HL-60/S4 (cell line): ENCODE measurements around the gene RRH.
"Not testable (repeated sequence)": the region's sequence is repeated elsewhere in the genome, so short reads cannot be mapped to it uniquely, and the experiment has no call there.

Experiments
- in situ Hi-C: fragments of 300-500 bp; cut with MboI; formaldehyde crosslinking; loops from 2 replicates; pipeline ENCODE4 v1.14.3; 2022; ENCODE audit warnings: low sequenced_read_pairs

The RRH gene

DNA sequence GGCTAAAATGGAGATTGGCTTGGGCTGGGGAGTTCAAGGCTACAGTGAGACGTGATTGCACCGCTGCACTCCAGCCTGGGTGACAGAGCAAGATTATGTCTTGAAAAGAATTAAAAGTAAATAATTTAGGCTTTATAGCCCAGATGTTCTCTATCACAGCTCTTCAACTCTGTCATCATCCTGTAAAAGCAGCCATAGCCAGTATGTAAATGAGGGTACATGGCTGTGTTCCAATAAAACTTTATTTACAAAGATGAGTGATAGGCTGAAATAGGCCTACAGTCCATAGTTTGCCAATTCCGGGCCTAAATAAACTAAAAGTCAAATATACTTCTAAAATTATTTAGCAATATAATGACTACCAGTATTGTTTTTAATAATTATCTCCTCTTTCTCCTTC, 9.2 kb downstream of the RRH start:
- in situ Hi-C loops = no loop called here

DNA sequence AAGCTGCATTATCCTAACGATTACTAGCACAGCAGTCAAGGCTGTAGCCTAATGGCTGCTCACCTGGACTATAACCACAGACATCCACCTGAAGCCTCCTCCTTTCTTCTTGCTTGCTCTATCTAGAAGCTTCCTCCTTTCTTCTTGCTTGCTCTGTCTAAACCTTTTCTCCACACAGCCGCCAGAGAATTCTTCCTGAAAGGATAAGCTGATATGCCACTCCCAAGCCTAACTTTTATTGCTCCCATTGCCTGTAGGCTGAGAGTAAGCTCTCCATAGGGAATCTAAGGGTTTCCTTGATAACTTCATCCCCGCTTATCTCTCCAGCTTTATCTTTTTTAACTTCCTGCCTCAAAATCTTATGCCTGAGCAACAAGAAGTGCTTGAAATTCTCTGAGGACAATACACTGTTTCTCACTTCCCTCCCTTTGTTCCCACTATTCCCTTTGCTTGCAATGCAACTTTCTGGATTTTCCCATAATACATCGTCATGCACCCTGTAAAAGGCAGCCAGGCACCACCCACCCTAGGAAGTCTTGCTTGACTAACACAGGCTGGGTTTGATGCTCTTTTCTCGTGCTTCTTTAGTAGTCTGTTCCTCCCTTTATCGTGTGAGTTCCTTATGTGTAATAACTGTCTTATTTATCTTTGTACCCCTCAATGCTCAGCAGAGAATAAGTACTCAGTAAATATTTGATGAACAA, 18.8 kb downstream of the RRH start:
- in situ Hi-C loops = no loop called here

DNA sequence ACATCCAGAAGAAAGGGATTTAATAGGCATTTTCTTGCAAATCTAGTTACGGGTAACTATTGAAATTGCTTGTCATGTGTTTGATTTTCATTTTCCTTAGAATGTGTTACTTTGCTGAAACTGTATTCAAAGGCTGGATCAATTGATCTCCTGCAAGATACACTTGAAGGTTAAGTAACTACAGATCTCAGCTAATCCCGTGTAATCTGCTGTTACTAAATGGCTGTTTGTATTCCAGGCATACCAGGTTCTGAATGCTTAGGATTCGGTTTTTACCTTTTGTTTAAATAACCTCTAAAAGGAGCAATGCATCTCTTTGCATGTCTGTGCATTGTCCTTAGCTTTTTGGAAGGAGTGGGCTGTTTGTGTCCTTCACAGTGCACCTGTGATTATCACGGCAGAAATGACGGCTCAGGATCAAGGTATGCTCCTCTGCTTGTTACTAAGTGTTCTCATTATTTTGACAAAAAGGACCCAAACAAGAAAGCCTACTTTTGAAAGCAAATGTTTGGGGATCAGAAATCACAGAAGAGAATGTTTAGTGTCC, 20.2 kb downstream of the RRH start, which contains the start of gene LRIT3:
TSS of gene LRIT3 (plus strand) at position 212 of the 547 bp plus-strand sequence. CDS start at position 307, 95 bp downstream.
- in situ Hi-C loops = no loop called here

DNA sequence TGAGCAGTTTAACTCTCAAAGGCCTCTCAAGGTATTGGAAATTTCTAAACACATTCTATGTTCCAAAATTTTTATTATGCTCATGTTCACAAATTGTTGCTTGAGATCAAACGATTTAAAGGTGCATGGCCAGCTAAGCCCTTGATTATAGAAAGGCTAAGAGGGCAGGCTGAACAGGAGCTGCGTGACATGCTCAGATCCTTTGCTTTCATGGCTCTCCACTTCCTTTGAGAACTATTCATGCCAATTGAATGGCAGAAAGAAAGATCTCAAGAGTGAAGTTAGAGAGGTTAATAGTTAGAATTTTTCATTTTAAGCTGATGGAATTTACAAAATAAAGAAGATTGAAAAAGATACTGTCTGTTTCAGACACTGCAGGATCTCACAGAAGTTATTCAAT, 20.7 kb downstream of the RRH start:
- in situ Hi-C loops = no loop called here

DNA sequence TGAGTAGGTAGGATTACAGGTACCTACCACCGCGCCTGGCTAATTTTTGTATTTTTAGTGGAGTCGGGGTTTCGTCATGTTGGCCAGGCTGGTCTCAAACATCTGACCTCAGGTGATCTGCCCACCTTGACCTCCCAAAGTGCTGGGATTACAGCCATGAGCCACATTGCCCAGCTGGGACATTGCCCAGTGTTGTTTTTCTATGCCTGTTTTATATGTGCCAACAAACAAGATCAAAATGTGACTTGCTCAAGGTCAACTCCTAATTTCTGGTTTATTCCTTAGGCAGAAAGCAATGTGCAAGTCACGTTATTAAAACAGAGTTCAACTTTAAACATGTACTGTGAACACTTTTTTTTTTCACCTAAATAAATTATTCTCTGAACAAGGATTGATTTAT, 22.8 kb downstream of the RRH start:
- in situ Hi-C loops = no loop called here

DNA sequence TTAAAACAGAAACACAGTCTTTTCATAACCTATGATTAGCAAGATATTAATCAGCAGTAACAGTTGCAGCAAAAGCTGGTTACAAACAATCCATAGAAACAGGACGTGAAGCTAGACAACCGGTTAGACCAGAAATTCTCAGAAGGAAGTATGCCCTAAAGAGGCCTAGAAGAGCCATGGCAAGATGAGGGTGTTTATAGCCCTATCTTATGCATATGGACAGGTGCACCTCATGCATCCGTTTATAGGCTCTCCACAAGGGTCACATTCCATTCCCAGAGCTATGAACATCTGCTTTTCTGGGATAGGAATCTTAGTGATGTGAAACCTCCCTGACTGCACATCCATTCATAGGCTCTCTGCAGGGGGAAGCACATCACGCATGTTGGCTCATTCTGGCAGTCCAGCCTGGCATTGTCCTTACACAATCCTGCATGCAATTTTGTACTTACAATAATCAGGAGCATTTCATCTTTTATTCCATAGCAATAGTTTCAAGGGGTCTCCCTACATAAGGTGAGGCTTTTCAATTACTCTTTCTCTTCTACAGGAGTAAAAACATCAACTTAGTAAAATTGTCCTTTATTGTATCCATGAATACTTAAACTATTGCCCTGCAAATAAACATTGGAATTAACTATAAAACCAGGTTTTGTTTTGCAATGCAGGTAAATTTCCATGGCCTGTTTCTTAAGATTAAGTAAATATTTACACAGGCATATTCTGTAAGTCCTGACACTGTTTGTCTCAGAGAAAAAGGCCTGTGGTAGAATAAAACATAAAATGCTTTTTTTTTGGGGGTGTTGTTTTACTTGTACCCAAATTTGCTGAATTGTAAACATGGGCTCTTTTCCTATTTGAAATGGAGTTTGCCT, 31.9 kb downstream of the RRH start:
- in situ Hi-C loops = not testable (repeated sequence)

GRCh38 chr4:109861271-109861670, 33.5 kb downstream of the RRH start:
- in situ Hi-C loops = no loop called here

DNA sequence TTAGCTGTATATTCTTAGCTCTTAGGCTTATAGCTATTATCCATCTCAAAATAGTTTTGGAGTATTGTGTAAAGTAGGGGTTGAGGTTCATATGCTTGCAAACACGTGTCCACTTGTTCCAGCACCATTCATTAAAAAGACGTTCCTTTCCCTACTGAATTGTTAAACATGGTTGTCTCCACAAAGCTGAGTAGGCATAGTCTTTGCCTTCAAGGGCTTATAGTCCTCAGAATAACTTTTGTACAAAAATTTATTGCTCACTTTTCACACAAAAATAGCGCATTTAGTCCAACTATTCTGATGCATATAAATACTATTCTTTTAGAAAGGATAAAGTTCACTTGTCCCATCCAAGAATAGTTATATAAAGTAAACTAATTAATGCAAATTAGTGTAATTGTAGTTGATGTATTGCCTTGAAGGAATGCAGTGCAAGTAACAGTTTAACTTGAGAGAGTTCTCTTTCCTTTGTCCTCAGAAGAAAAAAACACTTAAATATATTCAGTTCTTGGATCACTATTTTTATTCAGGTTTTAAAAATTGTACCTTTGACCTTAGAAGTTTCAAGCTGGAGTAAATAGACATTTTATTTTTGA, 34.2 kb downstream of the RRH start:
- in situ Hi-C loops = no loop called here

GRCh38 chr4:109864134-109864533, 36.4 kb downstream of the RRH start:
- in situ Hi-C loops = no loop called here

DNA sequence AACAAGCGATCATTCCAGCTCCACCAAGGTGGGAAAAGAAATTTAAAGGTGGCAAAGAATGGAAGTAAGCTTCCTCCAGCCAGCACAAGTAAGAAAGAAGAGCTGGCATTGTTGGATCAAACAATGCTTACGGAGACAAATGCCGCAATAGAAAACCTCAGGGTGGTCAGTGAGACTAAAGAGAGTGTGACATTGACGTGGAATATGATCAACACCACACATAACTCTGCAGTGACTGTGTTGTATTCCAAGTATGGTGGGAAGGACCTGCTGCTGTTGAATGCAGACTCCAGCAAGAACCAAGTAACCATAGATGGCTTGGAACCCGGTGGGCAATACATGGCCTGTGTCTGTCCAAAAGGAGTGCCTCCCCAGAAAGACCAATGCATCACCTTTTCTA, 42.3 kb downstream of the RRH start:
- in situ Hi-C loops = no loop called here

GRCh38 chr4:109872065-109872464, 44.3 kb downstream of the RRH start:
- in situ Hi-C loops = no loop called here

DNA sequence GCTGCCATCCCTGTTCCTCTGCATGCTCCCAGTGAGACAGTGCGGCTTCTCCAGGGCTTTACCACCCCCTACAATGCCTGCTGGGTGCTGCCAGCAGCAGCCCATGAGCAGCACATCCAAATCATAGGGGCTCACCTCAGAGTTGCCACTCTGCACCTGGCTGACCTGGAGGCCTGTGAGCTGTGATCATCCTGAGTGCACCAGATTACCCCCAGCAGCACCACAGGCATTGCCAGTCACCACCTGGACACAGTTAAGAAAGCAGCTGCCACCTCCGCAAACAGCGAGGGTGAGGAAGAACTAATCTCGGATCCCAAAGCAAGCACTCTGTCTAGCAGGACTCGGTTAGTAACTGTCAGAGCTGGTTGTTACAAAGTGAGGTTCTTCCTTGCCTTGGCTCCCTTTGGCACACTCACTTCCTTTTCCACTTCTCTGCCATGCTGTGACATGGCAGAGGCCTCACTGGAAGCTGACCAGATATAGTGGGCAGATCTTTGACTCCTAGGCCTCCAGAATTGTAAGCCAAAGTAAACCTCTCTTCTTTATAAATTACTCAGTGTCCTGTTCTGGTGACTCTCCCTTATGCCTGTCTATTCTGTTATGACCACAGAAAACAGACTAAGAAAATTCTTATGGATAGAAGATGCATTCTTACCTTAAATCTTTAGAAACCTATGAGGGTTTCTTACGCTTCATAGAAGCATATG, 45.3 kb downstream of the RRH start:
- in situ Hi-C loops = no loop called here

DNA sequence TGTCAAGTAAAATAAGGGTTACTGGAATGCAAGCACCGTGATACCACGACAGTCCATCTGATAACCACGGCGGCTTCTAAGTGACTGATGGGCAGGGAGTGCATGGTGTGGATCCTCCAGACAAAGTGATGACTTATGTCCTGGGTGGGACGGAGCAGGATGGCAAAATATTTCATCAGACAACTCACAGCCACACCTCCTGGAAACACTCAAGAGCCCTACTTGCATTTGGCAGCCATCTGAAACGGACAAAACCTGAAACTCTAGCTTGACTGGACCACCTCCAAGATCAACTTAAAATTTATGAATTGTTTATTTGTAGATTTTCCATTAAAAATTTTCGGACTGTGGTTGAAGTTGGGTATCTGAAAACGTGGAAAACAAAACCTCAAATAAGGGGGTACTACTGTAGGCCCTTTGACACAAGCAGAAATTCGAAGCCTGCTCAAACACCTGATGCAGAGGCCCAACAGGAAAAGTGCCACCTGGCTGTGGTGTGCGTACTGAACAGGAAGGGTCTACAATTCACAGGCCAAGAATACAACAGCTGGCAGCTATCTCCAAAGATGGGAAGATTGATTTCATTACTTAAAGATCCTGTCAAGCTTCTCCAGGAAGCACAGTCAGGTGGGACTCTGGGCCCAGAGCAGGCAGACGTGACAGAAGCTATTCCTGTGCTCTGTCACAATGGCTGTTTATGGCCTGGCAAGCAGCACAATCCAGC, 46.2 kb downstream of the RRH start:
- in situ Hi-C loops = no loop called here

GRCh38 chr4:109875106-109875505, 47.3 kb downstream of the RRH start:
- in situ Hi-C loops = no loop called here

DNA sequence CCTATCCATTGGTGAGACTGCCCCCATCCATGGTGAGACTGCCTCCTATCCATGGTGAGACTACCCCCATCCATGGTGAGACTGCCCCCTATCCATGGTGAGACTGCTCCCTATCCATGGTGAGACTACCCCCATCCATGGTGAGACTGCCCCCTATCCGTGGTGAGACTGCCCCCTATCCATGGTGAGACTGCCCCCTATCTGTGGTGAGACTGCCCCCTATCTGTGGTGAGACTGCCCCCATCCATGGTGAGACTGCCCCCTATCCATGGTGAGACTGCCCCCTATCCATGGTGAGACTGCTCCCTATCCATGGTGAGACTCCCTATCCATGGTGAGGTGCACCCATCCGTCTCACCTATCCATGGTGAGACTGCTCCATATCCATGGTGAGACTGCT, 47.8 kb downstream of the RRH start:
- in situ Hi-C loops = not testable (repeated sequence)

DNA sequence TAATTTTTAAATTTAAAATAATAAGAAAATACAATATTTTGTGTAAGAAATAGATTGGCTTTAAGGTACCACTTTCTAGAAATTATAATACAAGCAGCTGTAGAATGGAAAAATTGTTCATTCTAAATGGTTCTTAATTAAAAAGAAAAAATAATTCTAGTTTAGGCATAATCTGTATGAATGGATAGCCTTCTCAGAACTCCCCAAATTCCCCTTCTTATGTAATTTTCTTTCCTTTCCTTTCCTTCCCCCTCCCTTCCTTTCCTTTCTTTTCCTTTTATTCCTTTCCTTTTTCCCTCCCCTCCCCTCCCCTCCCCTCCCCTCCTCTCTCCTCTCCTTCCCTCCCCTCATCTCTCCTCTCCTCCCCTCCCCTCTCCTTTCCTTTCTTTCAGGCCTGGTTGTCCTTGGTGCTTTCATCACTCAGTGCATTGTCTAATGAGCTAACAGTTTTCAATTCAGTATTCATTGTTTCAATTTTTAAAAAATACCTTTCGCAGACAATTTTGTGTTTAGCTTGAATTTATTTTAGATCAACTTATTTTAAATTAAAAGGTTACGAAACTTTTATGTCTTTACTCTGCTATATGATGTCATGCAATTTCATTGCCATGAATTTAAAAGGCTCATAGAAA, 49.0 kb downstream of the RRH start:
- in situ Hi-C loops = no loop called here

DNA sequence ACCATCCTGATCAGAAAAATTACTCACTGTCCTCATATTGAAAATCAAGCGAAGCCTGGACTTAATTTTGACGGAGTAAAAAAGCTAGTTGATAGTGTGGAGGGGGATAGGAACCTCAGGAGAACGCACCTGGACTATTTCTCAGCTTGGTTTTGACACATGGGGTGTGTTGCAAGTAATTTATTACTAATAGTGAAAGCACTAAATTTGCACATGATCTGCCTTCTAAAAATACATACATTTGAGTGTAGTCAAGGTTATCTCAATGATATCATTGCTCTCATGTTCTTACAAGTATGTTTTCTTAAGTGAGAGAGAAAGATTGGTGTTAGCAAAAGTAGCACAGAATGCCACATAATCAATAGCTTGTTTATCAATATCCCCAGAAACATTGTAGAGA, 49.6 kb downstream of the RRH start:
- in situ Hi-C loops = no loop called here

DNA sequence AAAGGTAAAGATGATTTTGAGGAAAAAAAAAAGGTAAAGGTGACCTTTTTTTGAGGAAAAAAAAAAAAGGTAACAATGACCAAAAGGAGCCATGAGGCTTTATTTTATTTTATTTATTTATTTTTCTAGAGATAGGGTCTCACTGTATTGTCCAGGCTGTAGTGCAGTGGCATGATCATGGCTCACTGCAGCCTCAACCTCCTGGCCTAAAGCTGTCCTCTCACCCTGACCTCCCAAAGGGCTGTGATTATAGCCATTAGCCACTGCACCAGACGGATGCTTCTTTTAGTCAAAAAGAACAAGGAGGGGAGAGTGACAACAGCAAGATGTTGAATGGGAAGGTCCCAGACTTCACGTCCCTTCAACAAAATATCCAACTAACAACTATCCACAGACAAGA, 50.6 kb downstream of the RRH start:
- in situ Hi-C loops = no loop called here

DNA sequence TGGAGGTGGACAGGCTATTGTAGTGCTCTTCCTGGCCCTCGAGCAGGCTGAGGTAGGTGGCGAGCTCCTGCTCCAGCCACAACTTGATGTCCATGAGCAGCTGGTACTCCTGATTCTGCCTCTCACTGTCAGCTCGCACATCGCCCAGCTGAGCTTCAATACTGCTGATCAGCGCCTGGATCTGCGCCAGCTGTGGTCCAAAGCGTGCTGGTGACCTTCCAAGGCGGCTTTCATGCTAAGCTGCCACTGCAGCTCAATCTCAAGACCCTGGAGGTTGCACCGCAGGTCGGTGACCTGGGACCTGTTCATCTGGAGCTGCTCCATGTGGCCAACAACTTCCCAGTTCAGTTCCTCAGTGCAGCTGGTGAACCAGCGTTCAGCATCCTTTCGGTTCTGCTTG, 51.3 kb downstream of the RRH start:
- in situ Hi-C loops = no loop called here
